WI38 (cell line): ENCODE results near the gene SNU13.

Experiments
- H3K4me3 ChIP-seq: 2 replicates; pipeline ENCODE4 v1.5.1; 2011; ENCODE audit warnings: low read depth, mild to moderate bottlenecking, control low read depth, low read length
- CTCF ChIP-seq: IDR thresholded peaks from 2 replicates; pipeline ENCODE4 v1.5.1; 2012; ENCODE audit warnings: low read depth, mild to moderate bottlenecking, control low read depth, low read length

SNU13 gene

GRCh38 chr22:41690476-41690875, 1.8 kb upstream of the SNU13 start:
- no peak overlapping the region for H3K4me3 ChIP-seq
- TF ChIP-seq CTCF: no peak

GRCh38 chr22:41687901-41688364, 734 bp downstream of the SNU13 start:
- H3K4me3 ChIP-seq: peak overlapping the region; percentile 91
- no peak for TF ChIP-seq CTCF

- H3K4me3 ChIP-seq: peak overlapping the region; percentile 91
Measured at GRCh38 chr22:41686890-41687289, 1.8 kb downstream of the SNU13 start.

- no peak for TF ChIP-seq CTCF
- no peak overlapping the region for H3K4me3 ChIP-seq
Measured at GRCh38 chr22:41684194-41684593, 4.5 kb downstream of the SNU13 start.

GRCh38 chr22:41683616-41684015, 5.1 kb downstream of the SNU13 start:
- H3K4me3 ChIP-seq: no peak overlapping the region
- TF ChIP-seq CTCF: no peak

GRCh38 chr22:41683052-41683451, 5.6 kb downstream of the SNU13 start:
- H3K4me3 ChIP-seq: peak overlapping the region; percentile 68

GRCh38 chr22:41682033-41682807, 6.4 kb downstream of the SNU13 start:
- peak overlapping the region; percentile 68 for H3K4me3 ChIP-seq
- TF ChIP-seq CTCF: no peak

More at GRCh38 chr22:41683052-41683451, 5.6 kb downstream of the SNU13 start:
- no peak for TF ChIP-seq CTCF

GRCh38 chr22:41681616-41682015, 7.1 kb downstream of the SNU13 start:
- TF ChIP-seq CTCF: no peak

More at GRCh38 chr22:41681616-41682015, 7.1 kb downstream of the SNU13 start:
- H3K4me3 ChIP-seq: peak overlapping the region; percentile 68
